ENCODE data around the gene TAF4. TPM values are rescaled to one million over a fixed set of nuclear protein-coding genes. Genes with fewer than 3 reads are reported as not detected.

TAF4 gene
- polyA plus RNA-seq, 3 donors from 2014 or later, result 0.04 to 3.2 (median 1.1) TPM

Other genes starting within 250 kb of the TAF4 start
- 1 to 10 TPM in 2 of 3 donors, under 1 TPM in 1; 0.19 to 1.9 (median 1.4) TPM for gene LSM14B, start 56.6 kb upstream of the TAF4 start, polyA plus RNA-seq
- gene PSMA7, start 77.5 kb upstream of the TAF4 start, polyA plus RNA-seq, result 100 to 1,000 TPM; 497 to 643 (median 622) TPM
- under 1 TPM in 2 of 3 donors, not detected in 1; 0.39 to 0.68 TPM for gene SS18L1, start 77.9 kb upstream of the TAF4 start, polyA plus RNA-seq
- gene MTG2, start 117.1 kb upstream of the TAF4 start, polyA plus RNA-seq, result 10 to 100 TPM; 14.5 to 19.6 (median 15.3) TPM
- not detected for gene HRH3, start 154.4 kb upstream of the TAF4 start, polyA plus RNA-seq
- gene OSBPL2, start 172.6 kb upstream of the TAF4 start, polyA plus RNA-seq, result 10 to 100 TPM; 17.9 to 45.2 (median 24.5) TPM
- 100 to 1,000 TPM in 2 of 3 donors, 10 to 100 TPM in 1; 97.2 to 132 (median 108) TPM for gene ADRM1, start 237.1 kb upstream of the TAF4 start, polyA plus RNA-seq

Measured in immature natural killer cell (primary cell).